WTC11 (cell line): ENCODE data around the gene SMPX. TPM values are rescaled to one million over a fixed set of nuclear protein-coding genes. Genes with fewer than 3 reads are reported as not detected.

Experiments
- ATAC-seq: fragments of 200-7000 bp; cut with Tn5 transposase; 2 replicates; pipeline ENCODE4 v1.10.0; 2021; ENCODE audit warnings: mild to moderate bottlenecking, moderate library complexity
- CTCF ChIA-PET: fragments of 300-600 bp; sonication (Branson Sonifier 250); formaldehyde crosslinking; loops from one replicate; lab custom pipeline; 2021; ENCODE audit warnings: antibody characterized with exemption; lab: Charles Lee
- POLR2A ChIA-PET: fragments of 350-600 bp; sonication (Branson Sonifier 250); formaldehyde crosslinking; loops from one replicate; lab custom pipeline; 2021; ENCODE audit warnings: antibody characterized with exemption; lab: Charles Lee
- DNase-seq: peaks from one replicate; pipeline ENCODE4 v3.0.0; 2021; ENCODE audit warnings: low spot score
- H3K27ac Mint-ChIP-seq: 2 replicates; pipeline ENCODE4 v1.8.0; 2021; ENCODE audit warnings: mixed read lengths
- H3K27me3 Mint-ChIP-seq: 2 replicates; pipeline ENCODE4 v1.8.0; 2021; ENCODE audit warnings: low read depth, mild to moderate bottlenecking, moderate library complexity, mixed read lengths
- H3K36me3 Mint-ChIP-seq: 2 replicates; pipeline ENCODE4 v1.8.0; 2021; ENCODE audit warnings: mixed read lengths
- H3K4me1 Mint-ChIP-seq: 2 replicates; pipeline ENCODE4 v1.8.0; 2022; ENCODE audit warnings: mixed read lengths
- H3K4me3 Mint-ChIP-seq: 2 replicates; pipeline ENCODE4 v1.8.0; 2021; ENCODE audit warnings: mild to moderate bottlenecking, moderate library complexity, mixed read lengths
- H3K9me3 Mint-ChIP-seq: 2 replicates; pipeline ENCODE4 v1.8.0; 2021; ENCODE audit warnings: mixed read lengths
- E2F1 ChIP-seq: sonication (generic); formaldehyde crosslinking; IDR thresholded peaks from 2 replicates; pipeline ENCODE4 v1.8.0; 2022; ENCODE audit warnings: mild to moderate bottlenecking, missing genetic modification reagents
- ERG ChIP-seq: fragments of 250-450 bp; sonication (Bioruptor Pico); IDR thresholded peaks from 2 replicates; pipeline ENCODE4 v1.8.0; 2021; ENCODE audit warnings: mild to moderate bottlenecking
- ESRRA ChIP-seq: sonication (generic); formaldehyde crosslinking; IDR thresholded peaks from 2 replicates; pipeline ENCODE4 v1.8.1; 2022; ENCODE audit warnings: mild to moderate bottlenecking, missing genetic modification reagents, borderline replicate concordance
- ETV6 ChIP-seq: sonication (generic); formaldehyde crosslinking; IDR thresholded peaks from 2 replicates; pipeline ENCODE4 v1.8.1; 2022; ENCODE audit warnings: mild to moderate bottlenecking, missing genetic modification reagents
- FOXJ3 ChIP-seq: sonication (generic); formaldehyde crosslinking; IDR thresholded peaks from 2 replicates; pipeline ENCODE4 v1.9.0; 2021; ENCODE audit warnings: missing genetic modification reagents, mild to moderate bottlenecking, borderline replicate concordance
- FOXK1 ChIP-seq: sonication (generic); formaldehyde crosslinking; IDR thresholded peaks from 2 replicates; pipeline ENCODE4 v1.8.0; 2022; ENCODE audit warnings: mild to moderate bottlenecking, moderate library complexity, missing genetic modification reagents
- GABPB1 ChIP-seq: sonication (generic); formaldehyde crosslinking; IDR thresholded peaks from 2 replicates; pipeline ENCODE4 v1.8.1; 2023; ENCODE audit warnings: mild to moderate bottlenecking, missing genetic modification reagents
- HMGA2 ChIP-seq: fragments of 250-450 bp; sonication (Bioruptor Pico); IDR thresholded peaks from 2 replicates; pipeline ENCODE4 v1.4.0; 2021; ENCODE audit warnings: mild to moderate bottlenecking, moderate library complexity
- IRF2 ChIP-seq: sonication (generic); formaldehyde crosslinking; IDR thresholded peaks from 2 replicates; pipeline ENCODE4 v1.8.0; 2022; ENCODE audit warnings: low read depth, missing genetic modification reagents, borderline replicate concordance
- MXD4 ChIP-seq: fragments of 250-450 bp; sonication (Bioruptor Pico); IDR thresholded peaks from 2 replicates; pipeline ENCODE4 v1.8.0; 2021; ENCODE audit warnings: mild to moderate bottlenecking, moderate library complexity, borderline replicate concordance
- NFATC4 ChIP-seq: fragments of 250-450 bp; sonication (Bioruptor Pico); IDR thresholded peaks from 2 replicates; pipeline ENCODE4 v1.9.0; 2021; ENCODE audit warnings: mild to moderate bottlenecking
- PRDM15 ChIP-seq: sonication (generic); formaldehyde crosslinking; IDR thresholded peaks from 2 replicates; pipeline ENCODE4 v1.8.0; 2022; ENCODE audit warnings: missing genetic modification reagents
- STAT6 ChIP-seq: sonication (generic); formaldehyde crosslinking; conservative IDR thresholded peaks from 2 replicates; pipeline ENCODE4 v1.8.1; 2023; ENCODE audit warnings: mild to moderate bottlenecking, low read depth, missing genetic modification reagents, moderate library complexity
- USF1 ChIP-seq: sonication (generic); formaldehyde crosslinking; IDR thresholded peaks from 2 replicates; pipeline ENCODE4 v1.8.0; 2022; ENCODE audit warnings: mild to moderate bottlenecking, missing genetic modification reagents
- ZNF425 ChIP-seq: fragments of 250-450 bp; sonication (Bioruptor Pico); conservative IDR thresholded peaks from 2 replicates; pipeline ENCODE4 v1.9.0; 2021; ENCODE audit warnings: mild to moderate bottlenecking
- total RNA-seq: library from RNA; stranded (reverse); gene quantifications from 3 replicates; pipeline ENCODE4 v1.2.3, GENCODE V29; 2021

SMPX gene
- total RNA-seq, 1 experiment from 2014 or later, result not detected

- H3K36me3 Mint-ChIP-seq, result no peaks in the 10 kb centered on the region
- H3K4me3 Mint-ChIP-seq, result no peak overlapping the region
- ATAC-seq (no peak), DNase-seq (no peak)
- ChIA-PET CTCF (no interaction called here), POLR2A (no interaction called here)
- TF ChIP-seq MXD4 (CRISPR knock-in tag), result no peak
- no peak for TF ChIP-seq ERG (CRISPR knock-in tag)
- no peak for TF ChIP-seq FOXK1 (CRISPR knock-in tag)
- no peak for TF ChIP-seq ESRRA
- TF ChIP-seq USF1 (CRISPR knock-in tag), result no peak
- no peak for TF ChIP-seq PRDM15 (CRISPR knock-in tag)
- H3K4me1 Mint-ChIP-seq, result peaks cover 11% of the 10 kb centered on the region
- H3K27me3 Mint-ChIP-seq, result no peaks in the 10 kb centered on the region
- no peaks in the 10 kb centered on the region for H3K9me3 Mint-ChIP-seq
- H3K27ac Mint-ChIP-seq, result no peak overlapping the region
These were observed 79.8 kb downstream of the SMPX start for GRCh38 chrX:21678048-21678612.

- ChIA-PET CTCF (no interaction called here), POLR2A (no interaction called here)
- Mint-ChIP-seq H3K4me3 (no peak overlapping the region), H3K36me3 (no peaks in the 10 kb centered on the region), H3K27ac (no peak overlapping the region), H3K9me3 (no peaks in the 10 kb centered on the region), H3K27me3 (no peaks in the 10 kb centered on the region), H3K4me1 (peaks cover 11% of the 10 kb centered on the region)
- TF ChIP-seq NFATC4 (CRISPR knock-in tag) (no peak), ETV6 (CRISPR knock-in tag) (no peak), FOXJ3 (CRISPR knock-in tag) (no peak), ESRRA (no peak), E2F1 (CRISPR knock-in tag) (no peak)
- DNase-seq (no peak), ATAC-seq (no peak)
These were observed 82.0 kb downstream of the SMPX start for GRCh38 chrX:21675931-21676330.

GRCh38 chrX:21674430-21675186 is 83.3 kb downstream of the SMPX start:
- H3K27ac Mint-ChIP-seq, result no peak overlapping the region
- no peaks in the 10 kb centered on the region for H3K9me3 Mint-ChIP-seq
- no peak overlapping the region for H3K4me3 Mint-ChIP-seq
- DNase-seq (no peak), ATAC-seq (no peak)
- no peaks in the 10 kb centered on the region for H3K27me3 Mint-ChIP-seq
- H3K4me1 Mint-ChIP-seq, result peaks cover 11% of the 10 kb centered on the region
- ChIA-PET CTCF (interaction anchor here (0.9 to 1.1 kb wide), 2 partner anchors 15 to 1145 kb away, joined by 3 read pairs; no protein-coding TSS in a partner anchor), POLR2A (no interaction called here)
- no peak for TF ChIP-seq HMGA2
- no peak for TF ChIP-seq STAT6 (CRISPR knock-in tag)
- TF ChIP-seq IRF2 (CRISPR knock-in tag), result no peak
- TF ChIP-seq ZNF425, result no peak
- TF ChIP-seq GABPB1, result no peak
- no peak for TF ChIP-seq NFATC4 (CRISPR knock-in tag)
- no peaks in the 10 kb centered on the region for H3K36me3 Mint-ChIP-seq
